WI38 (cell line): ENCODE results near the gene ZCCHC3.

Experiments used
- H3K4me3 ChIP-seq: 2 replicates; pipeline ENCODE4 v1.5.1; 2011; ENCODE audit warnings: low read depth, mild to moderate bottlenecking, control low read depth, low read length
- CTCF ChIP-seq: IDR thresholded peaks from 2 replicates; pipeline ENCODE4 v1.5.1; 2012; ENCODE audit warnings: low read depth, mild to moderate bottlenecking, control low read depth, low read length

Gene ZCCHC3

GRCh38 chr20:313948-314347 is 16.6 kb downstream of the ZCCHC3 start:
- TF ChIP-seq CTCF: no peak
- H3K4me3 ChIP-seq: no peak overlapping the region

- TF ChIP-seq CTCF: no peak
- no peak overlapping the region for H3K4me3 ChIP-seq
Measured at GRCh38 chr20:316316-317068, 19.1 kb downstream of the ZCCHC3 start.

- TF ChIP-seq CTCF: no peak
Measured at GRCh38 chr20:324177-325044, 27.0 kb downstream of the ZCCHC3 start.

GRCh38 chr20:325045-325888 is 27.9 kb downstream of the ZCCHC3 start, which contains the start of gene SOX12:
Gene SOX12 (plus strand): TSS chr20:325552. CDS start chr20:325925, 373 bp downstream.
- H3K4me3 ChIP-seq: peak within 1 kb of the TSS; percentile 83
- no peak for TF ChIP-seq CTCF

More at GRCh38 chr20:324177-325044, 27.0 kb downstream of the ZCCHC3 start:
- H3K4me3 ChIP-seq: peak overlapping the region; percentile 81

- peak overlapping the region; percentile 83 for H3K4me3 ChIP-seq
- TF ChIP-seq CTCF: no peak
Measured at GRCh38 chr20:325889-326644, 28.7 kb downstream of the ZCCHC3 start.

GRCh38 chr20:326645-327185 is 29.3 kb downstream of the ZCCHC3 start:
- TF ChIP-seq CTCF: no peak
- H3K4me3 ChIP-seq: peak overlapping the region; percentile 83
